Mesendoderm (in vitro differentiated cells): ENCODE measurements around the gene ATP8B4. TPM values are rescaled to one million over a fixed set of nuclear protein-coding genes. Genes with fewer than 3 reads are reported as not detected.

Experiments used
- DNase-seq: peaks from one replicate; pipeline ENCODE4 v3.0.0; 2013
- H2AK5ac ChIP-seq: 2 replicates; pipeline ENCODE4 v1.6.1; 2013; ENCODE audit warnings: low read length, inconsistent platforms
- H2BK120ac ChIP-seq: 2 replicates; pipeline ENCODE4 v1.6.1; 2013; ENCODE audit warnings: low read depth, mild to moderate bottlenecking, low read length, moderate library complexity, mixed read lengths
- H2BK15ac ChIP-seq: replicated peaks from 2 replicates; pipeline ENCODE4 v1.6.1; 2013; ENCODE audit warnings: low read depth, mild to moderate bottlenecking, moderate library complexity
- H2BK5ac ChIP-seq: 2 replicates; pipeline ENCODE4 v1.6.1; 2013; ENCODE audit warnings: low read length, inconsistent platforms
- H3K18ac ChIP-seq: 2 replicates; pipeline ENCODE4 v1.6.1; 2013; ENCODE audit warnings: mild to moderate bottlenecking, low read length, mixed read lengths
- H3K23ac ChIP-seq: one replicate; pipeline ENCODE4 v1.6.1; 2013; ENCODE audit warnings: low read length
- H3K27ac ChIP-seq: 2 replicates; pipeline ENCODE4 v1.5.1; 2013; ENCODE audit warnings: low read depth, mild to moderate bottlenecking, inconsistent platforms, low read length, moderate library complexity
- H3K27me3 ChIP-seq: 2 replicates; pipeline ENCODE4 v1.6.1; 2013; ENCODE audit warnings: low read length, control low read depth, mild to moderate bottlenecking, inconsistent platforms; ENCODE audit not compliant: insufficient read depth, poor library complexity
- H3K36me3 ChIP-seq: 2 replicates; pipeline ENCODE4 v1.6.1; 2013; ENCODE audit warnings: low read length, inconsistent platforms; ENCODE audit not compliant: control insufficient read depth, insufficient read depth
- H3K4ac ChIP-seq: one replicate; pipeline ENCODE4 v1.6.1; 2013; ENCODE audit warnings: low read depth, mild to moderate bottlenecking, low read length, moderate library complexity
- H3K4me1 ChIP-seq: 2 replicates; pipeline ENCODE4 v1.6.1; 2013; ENCODE audit warnings: low read depth, low read length, inconsistent platforms; ENCODE audit not compliant: control insufficient read depth
- H3K4me2 ChIP-seq: 2 replicates; pipeline ENCODE4 v1.6.1; 2013; ENCODE audit warnings: low read length
- H3K4me3 ChIP-seq: 2 replicates; pipeline ENCODE4 v1.5.1; 2013; ENCODE audit warnings: mild to moderate bottlenecking, low read length
- H3K56ac ChIP-seq: one replicate; pipeline ENCODE4 v1.6.1; 2013; ENCODE audit warnings: low read length
- H3K79me1 ChIP-seq: 2 replicates; pipeline ENCODE4 v1.6.1; 2013; ENCODE audit warnings: low read length, inconsistent platforms
- H3K79me2 ChIP-seq: 2 replicates; pipeline ENCODE4 v1.6.1; 2013; ENCODE audit warnings: mild to moderate bottlenecking, low read length; ENCODE audit not compliant: control insufficient read depth, insufficient read depth
- H3K9ac ChIP-seq: 2 replicates; pipeline ENCODE4 v1.6.1; 2013; ENCODE audit warnings: low read length, inconsistent platforms
- H4K5ac ChIP-seq: one replicate; pipeline ENCODE4 v1.6.1; 2013; ENCODE audit warnings: low read length
- H4K8ac ChIP-seq: one replicate; pipeline ENCODE4 v1.6.1; 2013; ENCODE audit warnings: low read depth, mild to moderate bottlenecking, control low read depth, low read length, moderate library complexity
- WGBS: extraction: QIAGEN DNeasy Blood & Tissue Kit; methylation state at CpG from one replicate; pipeline ENCODE4 v1.1.7; 2013; ENCODE audit warnings: low lambda C conversion rate, missing lambda C conversion rate; ENCODE audit not compliant: insufficient coverage; ENCODE audit errors: extremely low coverage; 5-methylcytosine and 5-hydroxymethylcytosine counted together
- polyA plus RNA-seq, 2 experiments: library from polyadenylated mRNA; stranded (reverse); fragments of 200-250 nt; gene quantifications; one replicate each; pipeline ENCODE4 v1.2.3, GENCODE V29; 2013

ATP8B4 gene
- polyA plus RNA-seq (2013, experiment 1 of 2): 0.10 TPM
- polyA plus RNA-seq (2013, experiment 2 of 2): 0.08 TPM

- no peak within 1 kb of the TSS for H2BK120ac ChIP-seq
- no peak within 1 kb of the TSS for H2BK15ac ChIP-seq
- H3K23ac ChIP-seq: no peak within 1 kb of the TSS
- H3K36me3 ChIP-seq: no peaks in the 10 kb centered on the region
- H3K27me3 ChIP-seq: no peaks in the 10 kb centered on the region
- H3K4ac ChIP-seq: no peak within 1 kb of the TSS
- H3K18ac ChIP-seq: no peak within 1 kb of the TSS
- no peak within 1 kb of the TSS for H2AK5ac ChIP-seq
- no peak within 1 kb of the TSS for H3K4me2 ChIP-seq
- H3K56ac ChIP-seq: no peak within 1 kb of the TSS
- DNase-seq: peak; percentile 58
- no peaks in the 10 kb centered on the region for H3K79me2 ChIP-seq
- H2BK5ac ChIP-seq: no peak within 1 kb of the TSS
- no peak within 1 kb of the TSS for H4K8ac ChIP-seq
- no peak within 1 kb of the TSS for H3K9ac ChIP-seq
- H3K4me3 ChIP-seq: no peak within 1 kb of the TSS
- H3K4me1 ChIP-seq: peaks cover 2% of the 10 kb centered on the region
- H4K5ac ChIP-seq: no peak within 1 kb of the TSS
- H3K79me1 ChIP-seq: no peaks in the 10 kb centered on the region
- peak within 1 kb of the TSS; percentile 11 for H3K27ac ChIP-seq
- 100% methylated on average over 1 of the region's 4 CpGs for WGBS
Observed at GRCh38 chr15:50119063-50120040, at the start of gene ATP8B4. ATP8B4 (minus strand) TSS chr15:50119233; CDS start chr15:50106966, 12,267 bp downstream.

- Histone ChIP-seq H3K4me2 (no peak overlapping the region), H3K79me2 (no peaks in the 10 kb centered on the region), H3K56ac (no peak overlapping the region), H3K23ac (no peak overlapping the region), H3K4me1 (no peaks in the 10 kb centered on the region), H3K9ac (no peak overlapping the region), H3K79me1 (no peaks in the 10 kb centered on the region), H3K36me3 (no peaks in the 10 kb centered on the region), H3K18ac (no peak overlapping the region), H4K8ac (no peak overlapping the region), H3K27me3 (no peaks in the 10 kb centered on the region), H2BK120ac (no peak overlapping the region), H3K4me3 (no peak overlapping the region), H3K4ac (no peak overlapping the region), H4K5ac (no peak overlapping the region), H2BK15ac (no peak overlapping the region), H2BK5ac (no peak overlapping the region), H2AK5ac (no peak overlapping the region), H3K27ac (no peak overlapping the region)
- no CpG with 5 or more reads among the region's 4 CpGs for WGBS
- no peak for DNase-seq
Observed at GRCh38 chr15:50168379-50168778, 49.3 kb upstream of the ATP8B4 start.

GRCh38 chr15:50167110-50167509 lies 48.1 kb upstream of the ATP8B4 start:
- Histone ChIP-seq H2BK120ac (no peak overlapping the region), H3K27ac (no peak overlapping the region), H3K56ac (no peak overlapping the region)

GRCh38 chr15:50166216-50166615 lies 47.2 kb upstream of the ATP8B4 start:
- Histone ChIP-seq H3K4me3 (no peak overlapping the region), H2BK5ac (no peak overlapping the region), H3K79me2 (no peaks in the 10 kb centered on the region), H3K9ac (no peak overlapping the region), H3K79me1 (no peaks in the 10 kb centered on the region), H2BK15ac (no peak overlapping the region), H3K4ac (no peak overlapping the region), H3K36me3 (no peaks in the 10 kb centered on the region), H4K8ac (no peak overlapping the region), H3K4me1 (no peaks in the 10 kb centered on the region), H3K27me3 (no peaks in the 10 kb centered on the region), H3K27ac (no peak overlapping the region), H3K18ac (no peak overlapping the region), H4K5ac (no peak overlapping the region), H3K23ac (no peak overlapping the region), H2BK120ac (no peak overlapping the region), H3K56ac (no peak overlapping the region), H2AK5ac (no peak overlapping the region), H3K4me2 (no peak overlapping the region)
- no CpG with 5 or more reads among the region's 1 CpG for WGBS
- DNase-seq: no peak

More at GRCh38 chr15:50167110-50167509, 48.1 kb upstream of the ATP8B4 start:
- no peaks in the 10 kb centered on the region for H3K79me1 ChIP-seq
- no peak for DNase-seq
- no peak overlapping the region for H3K23ac ChIP-seq
- H3K4ac ChIP-seq: no peak overlapping the region
- no peak overlapping the region for H3K4me2 ChIP-seq
- H3K79me2 ChIP-seq: no peaks in the 10 kb centered on the region
- H2AK5ac ChIP-seq: no peak overlapping the region
- no peak overlapping the region for H3K4me3 ChIP-seq
- no peaks in the 10 kb centered on the region for H3K4me1 ChIP-seq
- no peak overlapping the region for H4K5ac ChIP-seq
- H3K27me3 ChIP-seq: no peaks in the 10 kb centered on the region
- H4K8ac ChIP-seq: no peak overlapping the region
- no peak overlapping the region for H3K9ac ChIP-seq
- no peak overlapping the region for H3K18ac ChIP-seq
- no peaks in the 10 kb centered on the region for H3K36me3 ChIP-seq
- H2BK15ac ChIP-seq: no peak overlapping the region
- H2BK5ac ChIP-seq: no peak overlapping the region

- Histone ChIP-seq H3K4me3 (no peak overlapping the region), H3K4me2 (no peak overlapping the region), H3K9ac (no peak overlapping the region), H3K27ac (no peak overlapping the region), H3K18ac (no peak overlapping the region), H3K4me1 (no peaks in the 10 kb centered on the region), H2BK15ac (no peak overlapping the region), H2AK5ac (no peak overlapping the region), H4K8ac (no peak overlapping the region), H3K23ac (no peak overlapping the region), H4K5ac (no peak overlapping the region), H3K79me2 (no peaks in the 10 kb centered on the region), H2BK120ac (no peak overlapping the region), H3K4ac (no peak overlapping the region), H3K27me3 (no peaks in the 10 kb centered on the region), H2BK5ac (no peak overlapping the region), H3K56ac (no peak overlapping the region), H3K36me3 (no peaks in the 10 kb centered on the region), H3K79me1 (no peaks in the 10 kb centered on the region)
- WGBS: no CpG with 5 or more reads among the region's 1 CpG
- DNase-seq: no peak
Observed at GRCh38 chr15:50164458-50164857, 45.4 kb upstream of the ATP8B4 start.
